ENCODE measurements around the gene GYS2. TPM values are rescaled to one million over a fixed set of nuclear protein-coding genes. Genes with fewer than 3 reads are reported as not detected.

Gene GYS2
- total and polyA plus RNA-seq, 2 experiments from 2014 or later: not detected

DNA sequence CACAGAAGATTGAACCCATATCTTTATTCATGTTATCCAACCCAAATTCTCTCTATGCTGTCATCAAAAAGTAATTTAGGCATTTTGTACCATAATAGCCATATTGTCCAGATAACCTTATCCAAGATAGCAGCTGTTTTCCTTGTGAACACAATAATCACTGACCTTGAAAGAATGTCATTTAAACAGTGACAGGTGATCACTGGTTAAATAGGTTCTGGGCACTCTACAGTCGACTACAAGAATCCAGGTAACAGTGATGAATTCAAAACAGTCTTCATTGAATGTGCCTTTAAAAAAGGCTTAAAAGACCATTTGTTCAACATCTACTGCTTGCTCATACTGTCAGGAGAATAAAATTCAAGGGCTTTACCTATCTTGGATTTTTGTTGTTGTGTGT lies 83.1 kb downstream of the GYS2 start:
- Histone ChIP-seq H3K36me3 (ENCODE audit: low read depth) (peaks cover 16% of the 10 kb centered on the region), H3K4me1 (ENCODE audit: insufficient read depth) (no peaks in the 10 kb centered on the region), H3K9ac (no peak overlapping the region), H2AFZ (no peak overlapping the region), H3K4me2 (ENCODE audit: unreplicated experiment) (no peak overlapping the region), H3K27ac (no peak overlapping the region), H3K9me3 (ENCODE audit: low read depth) (no peaks in the 10 kb centered on the region), H3K27me3 (replicated peaks; ENCODE audit: insufficient read depth) (no peaks in the 10 kb centered on the region), H4K20me1 (ENCODE audit: insufficient read depth) (no peaks in the 10 kb centered on the region), H3K79me2 (ENCODE audit: insufficient read depth) (no peaks in the 10 kb centered on the region), H3F3A (ENCODE audit: insufficient read depth) (peaks cover 41% of the 10 kb centered on the region), H3K9me2 (ENCODE audit: insufficient read depth) (no peaks in the 10 kb centered on the region), H3K4me3 (no peak overlapping the region)
- TF ChIP-seq EZH2phosphoT487 (IDR thresholded peaks at IDR 0.05; ENCODE audit: insufficient read depth, low read depth) (no peak), EZH2 (IDR thresholded peaks at IDR 0.05; ENCODE audit: insufficient read depth, poor library complexity, severe bottlenecking) (no peak)
- 45 to 49% methylated on average over 1 of the region's 1 CpG for WGBS, 2 experiments (ENCODE audit: low coverage in 1 of 2, low lambda C conversion rate in 2 of 2, missing lambda C conversion rate in 2 of 2)
- in situ Hi-C loops (cut with MboI): no loop called here
- no peak for DNase-seq

DNA sequence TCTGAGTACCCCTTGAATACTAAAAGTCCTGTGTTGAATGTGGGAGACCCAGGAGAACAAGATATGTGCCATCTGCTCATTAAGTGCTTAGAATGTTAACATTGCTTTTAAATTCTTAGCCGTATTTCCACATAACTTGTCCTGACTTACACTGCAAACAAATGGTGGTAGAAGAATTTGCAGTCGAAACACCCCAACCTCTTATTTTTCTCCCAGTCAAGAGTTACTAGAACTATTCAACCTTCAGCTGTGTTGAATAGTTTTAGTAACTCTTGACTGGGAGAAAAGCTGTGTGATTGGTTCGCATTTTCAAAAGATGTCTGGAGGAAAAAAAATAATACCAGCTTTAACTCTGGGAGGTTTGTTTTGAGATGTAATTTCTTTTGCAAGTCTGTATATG lies 86.2 kb downstream of the GYS2 start:
- no peak overlapping the region for H2AFZ ChIP-seq
- H3K4me1 ChIP-seq (ENCODE audit: insufficient read depth): no peaks in the 10 kb centered on the region
- no peak overlapping the region for H3K4me3 ChIP-seq
- no peaks in the 10 kb centered on the region for H3K27me3 ChIP-seq (replicated peaks; ENCODE audit: insufficient read depth)
- in situ Hi-C loops (cut with MboI): no loop called here
- no peak overlapping the region for H3K9ac ChIP-seq
- H3K27ac ChIP-seq: no peak overlapping the region
- peaks cover 45% of the 10 kb centered on the region for H3K36me3 ChIP-seq (ENCODE audit: low read depth)
- no peak for DNase-seq
- H4K20me1 ChIP-seq (ENCODE audit: insufficient read depth): no peaks in the 10 kb centered on the region
- peaks cover 7% of the 10 kb centered on the region for H3K79me2 ChIP-seq (ENCODE audit: insufficient read depth)
- no peaks in the 10 kb centered on the region for H3K9me2 ChIP-seq (ENCODE audit: insufficient read depth)
- TF ChIP-seq EZH2 (IDR thresholded peaks at IDR 0.05; ENCODE audit: insufficient read depth, poor library complexity, severe bottlenecking): no peak
- no peak for TF ChIP-seq EZH2phosphoT487 (IDR thresholded peaks at IDR 0.05; ENCODE audit: insufficient read depth, low read depth)
- H3K4me2 ChIP-seq (ENCODE audit: unreplicated experiment): no peak overlapping the region
- H3K9me3 ChIP-seq (ENCODE audit: low read depth): no peaks in the 10 kb centered on the region
- peaks cover 41% of the 10 kb centered on the region for H3F3A ChIP-seq (ENCODE audit: insufficient read depth)
- WGBS, 2 experiments (ENCODE audit: low coverage in 1 of 2, low lambda C conversion rate in 2 of 2, missing lambda C conversion rate in 2 of 2): 86 to 89% methylated on average over 3 of the region's 3 CpGs

DNA sequence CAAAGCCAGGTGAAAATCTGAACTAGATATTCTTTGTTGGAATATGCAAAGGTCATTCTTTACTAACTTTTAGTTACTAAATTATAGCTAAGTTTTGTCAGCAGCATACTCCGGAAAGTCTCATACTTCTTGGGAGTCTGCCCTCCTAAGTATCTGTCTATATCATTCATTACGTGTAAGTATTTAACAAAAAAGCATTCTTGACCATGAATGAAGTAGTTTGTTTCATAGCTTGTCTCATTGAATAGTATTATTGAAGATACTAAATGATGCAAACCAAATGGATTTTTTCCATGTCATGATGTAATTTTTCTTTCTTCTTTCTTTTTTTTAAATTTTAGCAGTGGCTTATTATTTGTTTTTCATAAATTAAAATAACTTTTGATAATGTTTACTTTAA lies 88.4 kb downstream of the GYS2 start:
- no peak for TF ChIP-seq EZH2phosphoT487 (IDR thresholded peaks at IDR 0.05; ENCODE audit: insufficient read depth, low read depth)
- TF ChIP-seq EZH2 (IDR thresholded peaks at IDR 0.05; ENCODE audit: insufficient read depth, poor library complexity, severe bottlenecking): no peak
- Histone ChIP-seq H3K27ac (no peak overlapping the region), H3K9me2 (ENCODE audit: insufficient read depth) (no peaks in the 10 kb centered on the region), H3K36me3 (ENCODE audit: low read depth) (peaks cover 64% of the 10 kb centered on the region), H3K4me2 (ENCODE audit: unreplicated experiment) (no peak overlapping the region), H4K20me1 (ENCODE audit: insufficient read depth) (no peaks in the 10 kb centered on the region), H3K79me2 (ENCODE audit: insufficient read depth) (peaks cover 29% of the 10 kb centered on the region), H3K9ac (no peak overlapping the region), H3K4me1 (ENCODE audit: insufficient read depth) (no peaks in the 10 kb centered on the region), H2AFZ (no peak overlapping the region), H3K9me3 (ENCODE audit: low read depth) (no peaks in the 10 kb centered on the region), H3K4me3 (no peak overlapping the region), H3F3A (ENCODE audit: insufficient read depth) (peaks cover 29% of the 10 kb centered on the region), H3K27me3 (replicated peaks; ENCODE audit: insufficient read depth) (no peaks in the 10 kb centered on the region)
- in situ Hi-C loops (cut with MboI): no loop called here
- DNase-seq: no peak
- 97 to 98% methylated on average over 2 of the region's 2 CpGs for WGBS, 2 experiments (ENCODE audit: low coverage in 1 of 2, low lambda C conversion rate in 2 of 2, missing lambda C conversion rate in 2 of 2)

DNA sequence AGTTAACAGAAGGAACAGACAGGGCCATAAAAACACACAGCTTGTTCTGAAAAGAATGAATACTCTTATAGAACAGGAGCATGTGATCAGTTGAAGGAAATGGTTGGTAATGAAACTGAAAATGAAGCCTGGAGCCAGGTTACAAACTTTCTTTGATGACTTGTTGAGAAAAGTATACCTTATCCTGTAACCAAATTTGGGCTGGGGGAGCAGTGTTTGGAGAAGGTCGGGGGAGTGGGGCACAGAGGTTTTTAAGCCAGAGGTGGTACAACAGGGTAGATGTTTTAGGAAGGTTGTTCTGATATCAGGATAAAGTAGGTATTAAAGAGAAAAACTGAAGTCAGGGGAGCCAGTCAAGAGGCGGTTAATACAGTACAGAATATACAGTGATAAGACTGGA lies 94.9 kb downstream of the GYS2 start:
- Histone ChIP-seq H2AFZ (no peak overlapping the region), H4K20me1 (ENCODE audit: insufficient read depth) (peaks cover 21% of the 10 kb centered on the region; the same call in 1 of the 2 replicates), H3K36me3 (ENCODE audit: low read depth) (peaks cover 57% of the 10 kb centered on the region), H3K4me1 (ENCODE audit: insufficient read depth) (peaks cover 12% of the 10 kb centered on the region), H3K9ac (no peak overlapping the region), H3K9me2 (ENCODE audit: insufficient read depth) (no peaks in the 10 kb centered on the region), H3K4me2 (ENCODE audit: unreplicated experiment) (no peak overlapping the region), H3F3A (ENCODE audit: insufficient read depth) (peaks cover 11% of the 10 kb centered on the region; the same call in 1 of the 2 replicates), H3K27ac (no peak overlapping the region), H3K9me3 (ENCODE audit: low read depth) (no peaks in the 10 kb centered on the region), H3K4me3 (no peak overlapping the region), H3K27me3 (replicated peaks; ENCODE audit: insufficient read depth) (no peaks in the 10 kb centered on the region), H3K79me2 (ENCODE audit: insufficient read depth) (peaks cover 93% of the 10 kb centered on the region)
- in situ Hi-C loops (cut with MboI): no loop called here
- TF ChIP-seq EZH2 (IDR thresholded peaks at IDR 0.05; ENCODE audit: insufficient read depth, poor library complexity, severe bottlenecking) (no peak), EZH2phosphoT487 (IDR thresholded peaks at IDR 0.05; ENCODE audit: insufficient read depth, low read depth) (no peak)
- DNase-seq: no peak
- 10 to 13% methylated on average over 2 of the region's 2 CpGs for WGBS, 2 experiments (ENCODE audit: low coverage in 1 of 2, low lambda C conversion rate in 2 of 2, missing lambda C conversion rate in 2 of 2)

- Histone ChIP-seq H3K9ac (no peak overlapping the region), H3K27me3 (replicated peaks; ENCODE audit: insufficient read depth) (no peaks in the 10 kb centered on the region), H3F3A (ENCODE audit: insufficient read depth) (peaks cover 11% of the 10 kb centered on the region; the same call in 1 of the 2 replicates), H3K36me3 (ENCODE audit: low read depth) (peaks cover 39% of the 10 kb centered on the region), H3K4me1 (ENCODE audit: insufficient read depth) (peaks cover 29% of the 10 kb centered on the region), H3K4me2 (ENCODE audit: unreplicated experiment) (no peak overlapping the region), H3K9me3 (ENCODE audit: low read depth) (no peaks in the 10 kb centered on the region), H3K79me2 (ENCODE audit: insufficient read depth) (peaks cover 99% of the 10 kb centered on the region), H3K9me2 (ENCODE audit: insufficient read depth) (no peaks in the 10 kb centered on the region), H3K4me3 (no peak overlapping the region), H4K20me1 (ENCODE audit: insufficient read depth) (peaks cover 21% of the 10 kb centered on the region; the same call in 1 of the 2 replicates), H3K27ac (no peak overlapping the region), H2AFZ (no peak overlapping the region)
- TF ChIP-seq EZH2 (IDR thresholded peaks at IDR 0.05; ENCODE audit: insufficient read depth, poor library complexity, severe bottlenecking): no peak
- TF ChIP-seq EZH2phosphoT487 (IDR thresholded peaks at IDR 0.05; ENCODE audit: insufficient read depth, low read depth): no peak
- DNase-seq: no peak
- in situ Hi-C loops (cut with MboI): no loop called here
- 70 to 75% methylated on average over 2 of the region's 2 CpGs for WGBS, 2 experiments (ENCODE audit: low coverage in 1 of 2, low lambda C conversion rate in 2 of 2, missing lambda C conversion rate in 2 of 2)
Observed at GRCh38 chr12:21507849-21508248, 96.8 kb downstream of the GYS2 start.

All from GM23248 (cell line).